GM21737 (cell line): Measurements from ENCODE around the gene PHETA2.

Experiments used
- ATAC-seq: cut with Tn5 transposase; IDR thresholded peaks from one replicate; pipeline ENCODE4 v1.9.1; 2021; ENCODE audit warnings: mild to moderate bottlenecking, moderate library complexity; ENCODE audit not compliant: unreplicated experiment

The PHETA2 gene

GRCh38 chr22:42074132-42074811 is at the start of gene PHETA2:
Gene PHETA2, plus strand, starts transcription at chr22:42074248. Its CDS starts 3,046 bp downstream, at chr22:42077294.
- ATAC-seq, result no peak

GRCh38 chr22:42025421-42025820 is 48.6 kb upstream of the PHETA2 start:
- no peak for ATAC-seq

- ATAC-seq, result no peak
Observed at GRCh38 chr22:42026705-42027104, 47.3 kb upstream of the PHETA2 start.

GRCh38 chr22:42033263-42034181 is 40.5 kb upstream of the PHETA2 start:
- ATAC-seq, result no peak

GRCh38 chr22:42035256-42035655 is 38.8 kb upstream of the PHETA2 start:
- no peak for ATAC-seq

GRCh38 chr22:42039271-42039670 is 34.8 kb upstream of the PHETA2 start:
- ATAC-seq, result no peak

GRCh38 chr22:42041784-42042183 is 32.3 kb upstream of the PHETA2 start:
- ATAC-seq, result no peak

- no peak for ATAC-seq
Observed at GRCh38 chr22:42050641-42051180, 23.3 kb upstream of the PHETA2 start.

GRCh38 chr22:42052765-42053164 is 21.3 kb upstream of the PHETA2 start:
- ATAC-seq, result no peak

- ATAC-seq, result no peak
Observed at GRCh38 chr22:42056757-42057511, 17.1 kb upstream of the PHETA2 start.

GRCh38 chr22:42060489-42060888 is 13.6 kb upstream of the PHETA2 start:
- ATAC-seq, result no peak

- ATAC-seq, result no peak
Observed at GRCh38 chr22:42061041-42061440, 13.0 kb upstream of the PHETA2 start.

GRCh38 chr22:42062506-42063170 is 11.4 kb upstream of the PHETA2 start:
- no peak for ATAC-seq

- no peak for ATAC-seq
Observed at GRCh38 chr22:42064629-42065028, 9.4 kb upstream of the PHETA2 start.

- ATAC-seq, result no peak
Observed at GRCh38 chr22:42065438-42066125, 8.5 kb upstream of the PHETA2 start.

GRCh38 chr22:42066126-42066761 is 7.8 kb upstream of the PHETA2 start:
- no peak for ATAC-seq

GRCh38 chr22:42066937-42067336 is 7.1 kb upstream of the PHETA2 start:
- no peak for ATAC-seq

GRCh38 chr22:42067671-42068251 is 6.3 kb upstream of the PHETA2 start:
- no peak for ATAC-seq

GRCh38 chr22:42068291-42068690 is 5.8 kb upstream of the PHETA2 start:
- ATAC-seq, result no peak
